Measurements from ENCODE around the gene CCDC54.
"Not testable (repeated sequence)": the region's sequence is repeated elsewhere in the genome, so short reads cannot be mapped to it uniquely, and the experiment has no call there.

The CCDC54 gene

GRCh38 chr3:107377151-107377550, at the start of gene CCDC54:
TSS of gene CCDC54 (plus strand) at chr3:107377439. CDS start at chr3:107377588, 149 bp downstream.
- no peaks in the 10 kb centered on the region for H3K36me3 ChIP-seq (ENCODE audit: control insufficient read depth in 1 of 2, insufficient read depth in 2 of 2, low read length in 2 of 2)
- no peak within 1 kb of the TSS for H3K4me3 ChIP-seq (ENCODE audit: low read depth in 1 of 2, low read length in 2 of 2)
- H3K27ac ChIP-seq (ENCODE audit: low read depth, low read length), result no peak within 1 kb of the TSS
- no peaks in the 10 kb centered on the region for H3K9me3 ChIP-seq (ENCODE audit: control insufficient read depth in 1 of 2, low read length in 2 of 2)
- H3K4me1 ChIP-seq (ENCODE audit: control insufficient read depth in 1 of 2, insufficient read depth in 2 of 2, low read length in 2 of 2), result no peaks in the 10 kb centered on the region
- H3K9ac ChIP-seq (ENCODE audit: low read depth in 1 of 2, low read length in 2 of 2), result no peak within 1 kb of the TSS
- no peaks in the 10 kb centered on the region for H3K27me3 ChIP-seq (ENCODE audit: control insufficient read depth in 1 of 2, insufficient read depth in 2 of 2, low read length in 2 of 2)

GRCh38 chr3:107328069-107328468, 49.2 kb upstream of the CCDC54 start:
- Histone ChIP-seq H3K36me3 (ENCODE audit: control insufficient read depth in 1 of 2, insufficient read depth in 2 of 2, low read length in 2 of 2) (no peaks in the 10 kb centered on the region), H3K4me3 (ENCODE audit: low read depth in 1 of 2, low read length in 2 of 2) (no peak overlapping the region), H3K4me1 (ENCODE audit: control insufficient read depth in 1 of 2, insufficient read depth in 2 of 2, low read length in 2 of 2) (no peaks in the 10 kb centered on the region), H3K9ac (ENCODE audit: low read depth in 1 of 2, low read length in 2 of 2) (no peak overlapping the region), H3K9me3 (ENCODE audit: control insufficient read depth in 1 of 2, low read length in 2 of 2) (no peaks in the 10 kb centered on the region), H3K27me3 (ENCODE audit: control insufficient read depth in 1 of 2, insufficient read depth in 2 of 2, low read length in 2 of 2) (no peaks in the 10 kb centered on the region), H3K27ac (ENCODE audit: low read depth, low read length) (no peak overlapping the region)

- Histone ChIP-seq H3K36me3 (ENCODE audit: control insufficient read depth in 1 of 2, insufficient read depth in 2 of 2, low read length in 2 of 2) (no peaks in the 10 kb centered on the region), H3K4me3 (ENCODE audit: low read depth in 1 of 2, low read length in 2 of 2) (no peak overlapping the region), H3K4me1 (ENCODE audit: control insufficient read depth in 1 of 2, insufficient read depth in 2 of 2, low read length in 2 of 2) (no peaks in the 10 kb centered on the region), H3K9ac (ENCODE audit: low read depth in 1 of 2, low read length in 2 of 2) (no peak overlapping the region), H3K27ac (ENCODE audit: low read depth, low read length) (no peak overlapping the region), H3K9me3 (ENCODE audit: control insufficient read depth in 1 of 2, low read length in 2 of 2) (no peaks in the 10 kb centered on the region), H3K27me3 (ENCODE audit: control insufficient read depth in 1 of 2, insufficient read depth in 2 of 2, low read length in 2 of 2) (no peaks in the 10 kb centered on the region)
Measured at GRCh38 chr3:107329088-107329487, 48.2 kb upstream of the CCDC54 start.

- not testable (repeated sequence) for H3K4me3 ChIP-seq (ENCODE audit: low read depth in 1 of 2, low read length in 2 of 2); H3K9ac ChIP-seq (ENCODE audit: low read depth in 1 of 2, low read length in 2 of 2); H3K36me3 ChIP-seq (ENCODE audit: control insufficient read depth in 1 of 2, insufficient read depth in 2 of 2, low read length in 2 of 2); H3K27ac ChIP-seq (ENCODE audit: low read depth, low read length); H3K27me3 ChIP-seq (ENCODE audit: control insufficient read depth in 1 of 2, insufficient read depth in 2 of 2, low read length in 2 of 2); H3K4me1 ChIP-seq (ENCODE audit: control insufficient read depth in 1 of 2, insufficient read depth in 2 of 2, low read length in 2 of 2); H3K9me3 ChIP-seq (ENCODE audit: control insufficient read depth in 1 of 2, low read length in 2 of 2)
Measured at GRCh38 chr3:107339690-107340089, 37.5 kb upstream of the CCDC54 start.

GRCh38 chr3:107344722-107345121, 32.5 kb upstream of the CCDC54 start:
- Histone ChIP-seq H3K9ac (ENCODE audit: low read depth in 1 of 2, low read length in 2 of 2) (no peak overlapping the region), H3K27me3 (ENCODE audit: control insufficient read depth in 1 of 2, insufficient read depth in 2 of 2, low read length in 2 of 2) (no peaks in the 10 kb centered on the region), H3K4me3 (ENCODE audit: low read depth in 1 of 2, low read length in 2 of 2) (no peak overlapping the region), H3K4me1 (ENCODE audit: control insufficient read depth in 1 of 2, insufficient read depth in 2 of 2, low read length in 2 of 2) (no peaks in the 10 kb centered on the region), H3K9me3 (ENCODE audit: control insufficient read depth in 1 of 2, low read length in 2 of 2) (no peaks in the 10 kb centered on the region), H3K36me3 (ENCODE audit: control insufficient read depth in 1 of 2, insufficient read depth in 2 of 2, low read length in 2 of 2) (no peaks in the 10 kb centered on the region), H3K27ac (ENCODE audit: low read depth, low read length) (no peak overlapping the region)

- no peak overlapping the region for H3K27ac ChIP-seq (ENCODE audit: low read depth, low read length)
- no peaks in the 10 kb centered on the region for H3K4me1 ChIP-seq (ENCODE audit: control insufficient read depth in 1 of 2, insufficient read depth in 2 of 2, low read length in 2 of 2)
- H3K27me3 ChIP-seq (ENCODE audit: control insufficient read depth in 1 of 2, insufficient read depth in 2 of 2, low read length in 2 of 2), result no peaks in the 10 kb centered on the region
- H3K36me3 ChIP-seq (ENCODE audit: control insufficient read depth in 1 of 2, insufficient read depth in 2 of 2, low read length in 2 of 2), result no peaks in the 10 kb centered on the region
- no peaks in the 10 kb centered on the region for H3K9me3 ChIP-seq (ENCODE audit: control insufficient read depth in 1 of 2, low read length in 2 of 2)
- H3K9ac ChIP-seq (ENCODE audit: low read depth in 1 of 2, low read length in 2 of 2), result no peak overlapping the region
- no peak overlapping the region for H3K4me3 ChIP-seq (ENCODE audit: low read depth in 1 of 2, low read length in 2 of 2)
Measured at GRCh38 chr3:107345822-107346405, 31.3 kb upstream of the CCDC54 start.

- Histone ChIP-seq H3K36me3 (ENCODE audit: control insufficient read depth in 1 of 2, insufficient read depth in 2 of 2, low read length in 2 of 2) (no peaks in the 10 kb centered on the region), H3K4me3 (ENCODE audit: low read depth in 1 of 2, low read length in 2 of 2) (no peak overlapping the region), H3K27ac (ENCODE audit: low read depth, low read length) (no peak overlapping the region), H3K9me3 (ENCODE audit: control insufficient read depth in 1 of 2, low read length in 2 of 2) (no peaks in the 10 kb centered on the region), H3K27me3 (ENCODE audit: control insufficient read depth in 1 of 2, insufficient read depth in 2 of 2, low read length in 2 of 2) (no peaks in the 10 kb centered on the region), H3K4me1 (ENCODE audit: control insufficient read depth in 1 of 2, insufficient read depth in 2 of 2, low read length in 2 of 2) (no peaks in the 10 kb centered on the region), H3K9ac (ENCODE audit: low read depth in 1 of 2, low read length in 2 of 2) (no peak overlapping the region)
Measured at GRCh38 chr3:107346564-107346963, 30.7 kb upstream of the CCDC54 start.

- Histone ChIP-seq H3K27me3 (ENCODE audit: control insufficient read depth in 1 of 2, insufficient read depth in 2 of 2, low read length in 2 of 2) (no peaks in the 10 kb centered on the region), H3K27ac (ENCODE audit: low read depth, low read length) (no peak overlapping the region), H3K9ac (ENCODE audit: low read depth in 1 of 2, low read length in 2 of 2) (no peak overlapping the region), H3K36me3 (ENCODE audit: control insufficient read depth in 1 of 2, insufficient read depth in 2 of 2, low read length in 2 of 2) (no peaks in the 10 kb centered on the region), H3K4me1 (ENCODE audit: control insufficient read depth in 1 of 2, insufficient read depth in 2 of 2, low read length in 2 of 2) (no peaks in the 10 kb centered on the region), H3K4me3 (ENCODE audit: low read depth in 1 of 2, low read length in 2 of 2) (no peak overlapping the region), H3K9me3 (ENCODE audit: control insufficient read depth in 1 of 2, low read length in 2 of 2) (no peaks in the 10 kb centered on the region)
Measured at GRCh38 chr3:107347751-107348150, 29.5 kb upstream of the CCDC54 start.

- Histone ChIP-seq H3K9me3 (ENCODE audit: control insufficient read depth in 1 of 2, low read length in 2 of 2) (no peaks in the 10 kb centered on the region), H3K4me1 (ENCODE audit: control insufficient read depth in 1 of 2, insufficient read depth in 2 of 2, low read length in 2 of 2) (no peaks in the 10 kb centered on the region), H3K27ac (ENCODE audit: low read depth, low read length) (no peak overlapping the region), H3K36me3 (ENCODE audit: control insufficient read depth in 1 of 2, insufficient read depth in 2 of 2, low read length in 2 of 2) (no peaks in the 10 kb centered on the region), H3K9ac (ENCODE audit: low read depth in 1 of 2, low read length in 2 of 2) (no peak overlapping the region), H3K4me3 (ENCODE audit: low read depth in 1 of 2, low read length in 2 of 2) (no peak overlapping the region), H3K27me3 (ENCODE audit: control insufficient read depth in 1 of 2, insufficient read depth in 2 of 2, low read length in 2 of 2) (no peaks in the 10 kb centered on the region)
Measured at GRCh38 chr3:107356706-107357105, 20.5 kb upstream of the CCDC54 start.

- Histone ChIP-seq H3K9ac (ENCODE audit: low read depth in 1 of 2, low read length in 2 of 2) (no peak overlapping the region), H3K27me3 (ENCODE audit: control insufficient read depth in 1 of 2, insufficient read depth in 2 of 2, low read length in 2 of 2) (no peaks in the 10 kb centered on the region), H3K4me3 (ENCODE audit: low read depth in 1 of 2, low read length in 2 of 2) (no peak overlapping the region), H3K4me1 (ENCODE audit: control insufficient read depth in 1 of 2, insufficient read depth in 2 of 2, low read length in 2 of 2) (no peaks in the 10 kb centered on the region), H3K9me3 (ENCODE audit: control insufficient read depth in 1 of 2, low read length in 2 of 2) (no peaks in the 10 kb centered on the region), H3K27ac (ENCODE audit: low read depth, low read length) (no peak overlapping the region), H3K36me3 (ENCODE audit: control insufficient read depth in 1 of 2, insufficient read depth in 2 of 2, low read length in 2 of 2) (no peaks in the 10 kb centered on the region)
Measured at GRCh38 chr3:107361633-107362032, 15.6 kb upstream of the CCDC54 start.

- Histone ChIP-seq H3K27ac (ENCODE audit: low read depth, low read length) (no peak overlapping the region), H3K4me3 (ENCODE audit: low read depth in 1 of 2, low read length in 2 of 2) (no peak overlapping the region), H3K27me3 (ENCODE audit: control insufficient read depth in 1 of 2, insufficient read depth in 2 of 2, low read length in 2 of 2) (no peaks in the 10 kb centered on the region), H3K9me3 (ENCODE audit: control insufficient read depth in 1 of 2, low read length in 2 of 2) (no peaks in the 10 kb centered on the region), H3K9ac (ENCODE audit: low read depth in 1 of 2, low read length in 2 of 2) (no peak overlapping the region), H3K4me1 (ENCODE audit: control insufficient read depth in 1 of 2, insufficient read depth in 2 of 2, low read length in 2 of 2) (no peaks in the 10 kb centered on the region), H3K36me3 (ENCODE audit: control insufficient read depth in 1 of 2, insufficient read depth in 2 of 2, low read length in 2 of 2) (no peaks in the 10 kb centered on the region)
Measured at GRCh38 chr3:107365051-107365450, 12.2 kb upstream of the CCDC54 start.
